ENCODE results near the gene CCDC3.

- TF ChIP-seq POLR2A (IDR thresholded peaks at IDR 0.05) (no peak), CTCF (IDR thresholded peaks at IDR 0.05) (no peak)
These were observed 89.7 kb downstream of the CCDC3 start for GRCh38 chr10:12911795-12912194.

Measured in right lobe of liver (tissue), 4 donors.